CD4-positive, alpha-beta T cell treated with Interleukin-12 subunit alpha and Interleukin-12 subunit beta, for 1 hour (primary cell): Measurements from ENCODE around the gene CYB5D1.

ENCODE experiments used
- DNase-seq: peaks from one replicate; pipeline ENCODE4 v3.0.0-alpha.2; 2020

The CYB5D1 gene

GRCh38 chr17:7833795-7834541 is 23.8 kb upstream of the CYB5D1 start, which contains the start of gene KDM6B:
KDM6B (plus strand) TSS chr17:7834217; CDS start chr17:7845555, 11,338 bp downstream.
- DNase-seq, result peak; percentile 89

DNA sequence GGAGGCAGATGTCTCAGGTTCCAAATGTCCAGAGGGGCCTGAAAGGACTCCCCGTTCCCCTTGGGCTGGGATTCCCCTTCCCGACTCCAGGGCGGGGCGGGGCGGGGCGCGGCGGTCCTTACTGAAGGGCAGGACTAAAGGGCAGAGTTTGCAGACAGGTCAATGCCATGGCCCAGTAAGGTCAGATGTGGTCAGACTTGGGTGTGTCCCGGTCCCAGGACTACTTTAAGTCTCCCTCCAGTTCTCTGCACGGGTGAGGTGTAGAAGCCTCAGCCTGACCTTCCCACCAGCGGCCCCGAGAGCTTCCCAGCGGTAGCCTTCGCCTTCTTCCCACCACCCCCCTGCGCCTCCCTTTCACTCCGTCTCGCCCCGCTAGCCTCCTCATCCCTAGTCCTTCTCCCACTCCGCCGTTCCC is 23.3 kb upstream of the CYB5D1 start:
- DNase-seq, result peak; percentile 80

- DNase-seq, result peak; percentile 95
Observed at GRCh38 chr17:7834957-7835813, 22.6 kb upstream of the CYB5D1 start.

DNA sequence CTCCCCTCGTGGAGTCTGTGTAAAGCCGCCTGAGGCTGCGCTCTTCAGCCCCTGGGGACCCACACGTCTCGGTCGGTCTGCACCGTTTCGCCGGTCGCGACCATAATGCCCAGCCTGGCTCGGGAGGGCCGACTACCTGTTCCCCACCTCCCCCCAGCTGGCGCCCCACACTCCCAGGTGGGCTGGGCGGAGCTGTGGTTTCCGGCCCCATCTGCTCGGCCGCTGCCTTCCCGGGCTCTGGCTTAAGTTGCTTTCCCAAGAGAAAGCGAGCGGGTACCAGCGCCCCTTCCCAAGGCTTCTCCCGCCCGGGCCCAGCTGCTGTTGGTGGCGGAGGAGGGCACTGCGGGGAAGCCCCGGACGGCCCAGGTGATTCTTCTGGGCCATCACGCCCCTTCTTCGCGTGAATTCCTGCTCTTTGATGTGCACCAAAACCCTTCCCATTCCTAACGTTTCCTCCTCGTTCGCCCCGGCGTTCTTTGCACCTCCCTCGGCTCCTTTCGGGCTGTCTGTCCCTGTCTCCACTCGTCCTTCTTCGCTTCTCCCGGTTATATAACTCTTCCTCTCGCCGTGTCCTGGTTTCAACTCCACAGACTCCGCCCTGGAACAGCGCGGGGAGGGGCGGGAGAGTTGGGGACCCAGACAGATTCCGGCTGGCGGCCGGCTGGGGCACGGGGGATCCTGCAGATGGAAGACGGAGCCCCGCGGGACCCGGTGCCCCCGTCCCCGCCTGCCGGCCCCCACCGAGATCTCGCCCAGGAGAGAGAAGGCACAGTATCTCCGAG is 21.8 kb upstream of the CYB5D1 start:
- no peak for DNase-seq

GRCh38 chr17:7836596-7837407 is 21.0 kb upstream of the CYB5D1 start:
- peak; percentile 84 for DNase-seq

- DNase-seq, result peak; percentile 33
Observed at GRCh38 chr17:7837408-7838088, 20.3 kb upstream of the CYB5D1 start.

GRCh38 chr17:7838090-7839075 is 19.4 kb upstream of the CYB5D1 start:
- peak; percentile 55 for DNase-seq

GRCh38 chr17:7839190-7839875 is 18.5 kb upstream of the CYB5D1 start:
- peak; percentile 27 for DNase-seq

GRCh38 chr17:7839876-7840261 is 17.9 kb upstream of the CYB5D1 start:
- DNase-seq, result peak; percentile 50

- no peak for DNase-seq
Observed at GRCh38 chr17:7840441-7840840, 17.4 kb upstream of the CYB5D1 start.

GRCh38 chr17:7840875-7841274 is 16.9 kb upstream of the CYB5D1 start:
- DNase-seq, result no peak

DNA sequence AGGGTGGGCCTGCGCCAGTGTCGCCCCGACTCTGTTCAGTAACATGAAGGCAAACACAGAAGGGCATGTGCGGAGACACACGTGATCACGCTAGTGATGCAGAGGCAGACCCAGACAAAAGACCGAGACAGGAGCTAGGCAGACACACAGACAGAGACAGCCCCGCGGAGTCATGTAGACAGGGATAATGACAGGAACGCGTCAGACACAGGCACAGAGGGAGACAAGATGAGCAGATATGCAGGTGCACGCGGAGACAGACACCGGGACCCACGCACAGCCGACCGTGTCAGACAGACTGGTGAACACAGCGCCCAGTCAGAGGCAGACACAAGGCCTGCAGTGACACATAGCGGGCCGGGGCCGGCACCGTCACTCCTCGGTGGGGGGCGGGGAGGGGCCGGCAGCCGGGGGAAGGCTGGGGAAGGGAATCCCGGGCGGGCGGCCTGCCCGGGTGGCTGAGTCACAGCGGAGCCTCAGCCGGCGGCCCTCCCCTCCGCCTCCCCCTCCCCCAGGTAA is 16.3 kb upstream of the CYB5D1 start:
- DNase-seq, result peak; percentile 94

DNA sequence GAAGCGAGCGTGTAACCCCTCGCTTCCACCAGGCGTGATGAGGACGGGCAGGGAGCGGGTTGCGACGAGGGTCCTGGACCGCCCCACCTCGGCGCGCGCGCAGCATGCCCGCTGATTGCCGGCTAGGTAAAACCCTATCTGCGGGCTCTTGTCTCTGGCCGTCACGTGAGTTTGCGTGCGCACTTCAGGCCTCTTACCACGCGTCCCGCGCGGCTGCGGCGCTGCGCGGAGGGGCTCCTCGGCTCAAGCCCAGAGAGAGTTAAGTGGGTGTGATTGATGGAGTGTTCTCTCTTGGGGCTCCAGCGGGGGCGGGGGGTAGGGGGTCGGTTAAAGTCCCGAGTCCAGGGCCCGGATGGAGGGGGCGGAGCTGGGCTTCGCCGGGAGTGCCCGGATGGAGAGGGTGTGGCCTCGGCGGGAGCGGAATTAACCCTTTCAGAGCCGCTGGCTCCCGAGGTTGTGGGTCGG is 15.9 kb upstream of the CYB5D1 start:
- DNase-seq, result peak; percentile 86

DNA sequence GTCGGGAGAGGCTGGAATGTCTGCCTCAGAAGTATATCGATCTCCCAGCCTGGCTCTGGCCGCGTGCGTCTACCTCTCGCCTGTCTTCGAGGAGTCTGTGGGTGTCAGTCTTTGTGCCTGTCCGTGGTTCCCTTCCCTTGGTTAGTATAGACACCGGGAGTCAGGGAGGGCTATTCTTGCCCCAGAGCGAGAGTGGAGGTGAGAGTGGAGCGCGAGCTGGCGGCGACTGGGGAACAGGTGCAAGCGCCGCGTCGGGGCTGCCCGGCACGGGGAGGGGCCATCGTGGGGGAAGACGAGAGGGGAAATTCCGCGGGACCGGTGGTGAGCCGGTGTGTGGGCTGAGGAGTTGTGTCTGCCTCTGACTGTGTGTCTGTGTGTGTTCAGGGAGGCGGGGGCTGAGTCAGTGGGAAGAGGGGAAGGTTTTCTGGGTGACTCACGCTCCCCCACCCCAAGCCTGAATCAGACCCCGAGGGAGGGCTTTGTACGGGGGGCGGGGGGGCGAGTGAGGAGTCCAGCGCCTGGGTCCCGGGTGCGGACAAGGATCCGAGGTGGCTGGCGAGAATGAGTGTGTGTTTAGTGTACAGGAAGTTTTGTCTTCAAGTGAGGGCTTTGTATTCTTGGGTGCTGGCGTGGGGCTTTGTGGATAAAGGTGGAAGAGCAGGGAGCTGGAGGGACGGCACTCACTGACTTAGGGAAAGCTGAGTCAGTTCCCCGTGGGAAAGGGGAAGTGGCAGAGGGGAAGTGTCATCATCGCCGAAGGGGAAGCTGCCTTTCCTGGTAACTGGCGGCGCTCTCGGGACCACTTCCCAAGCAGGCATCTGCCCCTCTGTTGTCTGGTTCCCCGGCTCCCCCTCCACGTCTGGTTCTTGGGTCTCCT is 15.2 kb upstream of the CYB5D1 start:
- peak; percentile 99 for DNase-seq

DNA sequence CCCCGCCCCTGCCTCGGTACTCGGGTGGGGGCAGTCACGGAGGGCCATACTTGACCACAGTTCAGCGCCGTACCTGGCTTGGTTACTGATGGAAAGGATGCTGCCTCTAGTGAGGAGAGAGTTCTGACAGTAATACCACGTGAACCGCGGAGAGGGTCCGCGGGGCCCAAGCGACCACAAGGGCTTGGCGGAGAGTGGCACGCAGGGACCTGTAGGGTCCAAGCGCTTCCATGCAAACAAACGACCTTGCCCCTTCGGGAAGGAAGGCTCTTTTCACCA is 14.6 kb upstream of the CYB5D1 start:
- no peak for DNase-seq

DNA sequence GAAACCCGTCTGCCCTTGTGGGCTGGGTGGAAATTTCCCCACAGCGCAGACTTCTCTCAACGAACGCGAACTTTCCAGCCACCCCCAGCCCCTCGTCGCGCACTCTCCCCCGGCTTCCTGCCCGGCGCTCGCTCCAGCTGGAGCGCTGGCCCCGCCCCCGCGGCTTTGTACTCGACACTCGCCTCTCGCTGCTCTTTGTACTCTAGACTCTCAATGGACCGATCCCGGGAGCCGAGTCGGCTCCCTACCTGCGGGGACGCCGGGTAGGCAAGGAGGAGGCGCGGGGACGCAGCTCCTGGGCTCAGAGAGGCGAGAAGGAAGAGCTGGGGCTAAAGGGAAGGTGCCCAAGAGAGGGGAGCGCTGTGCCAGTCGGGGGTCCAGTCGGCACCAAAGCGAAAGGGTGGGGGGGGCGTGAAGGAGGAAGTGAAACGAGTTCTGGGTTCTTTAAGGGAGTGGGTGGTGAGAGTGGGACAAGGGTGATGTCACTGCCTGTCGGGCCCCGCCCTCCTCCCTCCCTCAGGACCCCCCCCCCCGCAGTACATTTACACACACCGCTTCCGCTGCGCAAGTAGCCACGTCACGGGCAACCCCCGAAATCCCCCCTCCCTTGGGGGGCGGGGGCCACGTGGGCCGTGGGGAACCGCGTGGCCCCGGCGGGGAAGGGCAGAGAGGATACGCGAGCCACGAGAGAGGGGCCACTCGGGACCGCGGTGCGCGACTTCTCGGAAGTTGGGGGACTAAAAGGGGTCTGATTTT is 14.1 kb upstream of the CYB5D1 start:
- peak; percentile 96 for DNase-seq

- DNase-seq, result peak; percentile 90
Observed at GRCh38 chr17:7844292-7845154, 13.3 kb upstream of the CYB5D1 start.
